Fibroblast of lung (primary cell): ENCODE results near the gene AGL. TPM values are rescaled to one million over a fixed set of nuclear protein-coding genes. Genes with fewer than 3 reads are reported as not detected.
"Not testable (repeated sequence)": the region's sequence is repeated elsewhere in the genome, so short reads cannot be mapped to it uniquely, and the experiment has no call there.

Experiments
- DNase-seq, 2 donors: peaks; one replicate each; pipeline versions ENCODE4 v3.0.0 to v3.0.0-alpha.2; 2010; ENCODE audit warnings: low read depth in 2 of 2
- H2AFZ ChIP-seq: 2 replicates; pipeline ENCODE4 v1.5.1; 2012; ENCODE audit warnings: low read length, control low read depth, inconsistent platforms
- H3K27ac ChIP-seq: 2 replicates; pipeline ENCODE4 v1.5.1; 2011; ENCODE audit warnings: low read length, control low read depth; ENCODE audit not compliant: insufficient read depth
- H3K27me3 ChIP-seq: 2 replicates; pipeline ENCODE4 v1.5.1; 2011; ENCODE audit warnings: mild to moderate bottlenecking, low read length; ENCODE audit not compliant: control insufficient read depth, insufficient read depth
- H3K36me3 ChIP-seq: 2 replicates; pipeline ENCODE4 v1.5.1; 2011; ENCODE audit warnings: low read length; ENCODE audit not compliant: control insufficient read depth, insufficient read depth
- H3K4me1 ChIP-seq: 2 replicates; pipeline ENCODE4 v1.5.1; 2011; ENCODE audit warnings: low read length; ENCODE audit not compliant: control insufficient read depth, insufficient read depth; ENCODE audit errors: extremely low read depth
- H3K4me2 ChIP-seq: 2 replicates; pipeline ENCODE4 v1.5.1; 2011; ENCODE audit warnings: low read length, control low read depth; ENCODE audit not compliant: insufficient read depth; ENCODE audit errors: extremely low read depth
- H3K4me3 ChIP-seq, 4 experiments: fragments of 200-600 bp in 1 of 4; sonication (generic) in 1 of 4; replicated peaks in 1 of 4; 2 replicates each; pipeline ENCODE4 v1.5.1; 2011 to 2016; ENCODE audit warnings: low read length in 4 of 4, low read depth in 3 of 4, mild to moderate bottlenecking in 3 of 4, control low read depth in 2 of 4, inconsistent platforms in 1 of 4, mixed read lengths in 1 of 4; ENCODE audit not compliant: insufficient read depth in 1 of 4; ENCODE audit errors: control extremely low read depth in 1 of 4
- H3K79me2 ChIP-seq: 2 replicates; pipeline ENCODE4 v1.5.1; 2012; ENCODE audit warnings: mild to moderate bottlenecking, low read length, inconsistent platforms; ENCODE audit not compliant: control insufficient read depth, insufficient read depth
- H3K9ac ChIP-seq: 2 replicates; pipeline ENCODE4 v1.5.1; 2011; ENCODE audit warnings: mild to moderate bottlenecking, low read length, control low read depth; ENCODE audit not compliant: insufficient read depth
- H3K9me3 ChIP-seq: 2 replicates; pipeline ENCODE4 v1.5.1; 2012; ENCODE audit warnings: low read depth, low read length; ENCODE audit not compliant: control insufficient read depth, insufficient read depth
- H4K20me1 ChIP-seq: 2 replicates; pipeline ENCODE4 v1.5.1; 2011; ENCODE audit warnings: low read length; ENCODE audit not compliant: control insufficient read depth, insufficient read depth; ENCODE audit errors: extremely low read depth
- EZH2 ChIP-seq: IDR thresholded peaks from 2 replicates; pipeline ENCODE4 v1.5.1; 2012; ENCODE audit warnings: low read length, control low read depth, mild to moderate bottlenecking; ENCODE audit errors: missing control alignments
- polyA plus RNA-seq, 2 donors: library from polyadenylated mRNA; depleted of rRNA in 1 of 2; stranded (reverse) in 1 of 2; unstranded in 1 of 2; fragments of >200 nt; gene quantifications; 2 replicates each; pipeline ENCODE4 v1.2.1, GENCODE V29; 2011 to 2012; ENCODE audit warnings: missing spikeins in 1 of 2
- total RNA-seq: library from RNA; depleted of rRNA; stranded (reverse); fragments of >200 nt; gene quantifications from 2 replicates; pipeline ENCODE4 v1.2.1, GENCODE V29; 2014
- TF ChIP-seq, protein P1 (sequence below), 2 donors: IDR thresholded peaks in 1 of 2; conservative IDR thresholded peaks in 1 of 2; 1 replicate in 1 of 2; 2 replicates in 1 of 2; pipeline ENCODE4 v1.5.1; 2011 to 2012; ENCODE audit warnings: low read length in 2 of 2, control low read depth in 1 of 2, inconsistent platforms in 1 of 2, low read depth in 1 of 2, mild to moderate bottlenecking in 1 of 2

The AGL gene
- total and polyA plus RNA-seq, 2 donors (not counting 1 experiment from before 2014, with no cell fraction given), result 8.3 to 12.6 TPM

DNA sequence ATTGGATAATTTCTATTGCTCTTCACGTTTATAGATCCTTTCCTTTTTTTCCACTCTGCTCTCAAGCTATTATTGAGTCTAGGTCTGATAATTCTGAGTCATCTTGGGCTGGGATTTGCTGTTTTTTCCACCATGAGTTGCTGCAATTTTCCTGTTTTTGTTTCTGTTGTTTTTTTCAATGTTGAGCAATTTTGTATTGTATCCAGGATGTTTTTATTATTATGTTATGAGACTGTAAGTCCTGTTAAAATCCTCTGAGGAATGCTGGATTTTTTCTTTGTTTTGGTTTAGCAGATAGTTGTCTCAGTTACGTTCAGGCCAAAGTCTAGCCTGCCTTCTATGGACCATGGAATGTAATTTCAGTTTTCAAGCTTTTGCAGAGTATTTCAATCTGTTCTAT, 106.6 kb downstream of the AGL start:
- Histone ChIP-seq H3K27ac (no peak overlapping the region), H3K9me3 (no peaks in the 10 kb centered on the region), H3K27me3 (no peaks in the 10 kb centered on the region), H4K20me1 (no peaks in the 10 kb centered on the region), H3K4me3 (no peak overlapping the region), H2AFZ (no peak overlapping the region), H3K9ac (no peak overlapping the region), H3K79me2 (no peaks in the 10 kb centered on the region), H3K4me1 (no peaks in the 10 kb centered on the region), H3K36me3 (no peaks in the 10 kb centered on the region), H3K4me2 (no peak overlapping the region)
- TF ChIP-seq, protein P1, sequence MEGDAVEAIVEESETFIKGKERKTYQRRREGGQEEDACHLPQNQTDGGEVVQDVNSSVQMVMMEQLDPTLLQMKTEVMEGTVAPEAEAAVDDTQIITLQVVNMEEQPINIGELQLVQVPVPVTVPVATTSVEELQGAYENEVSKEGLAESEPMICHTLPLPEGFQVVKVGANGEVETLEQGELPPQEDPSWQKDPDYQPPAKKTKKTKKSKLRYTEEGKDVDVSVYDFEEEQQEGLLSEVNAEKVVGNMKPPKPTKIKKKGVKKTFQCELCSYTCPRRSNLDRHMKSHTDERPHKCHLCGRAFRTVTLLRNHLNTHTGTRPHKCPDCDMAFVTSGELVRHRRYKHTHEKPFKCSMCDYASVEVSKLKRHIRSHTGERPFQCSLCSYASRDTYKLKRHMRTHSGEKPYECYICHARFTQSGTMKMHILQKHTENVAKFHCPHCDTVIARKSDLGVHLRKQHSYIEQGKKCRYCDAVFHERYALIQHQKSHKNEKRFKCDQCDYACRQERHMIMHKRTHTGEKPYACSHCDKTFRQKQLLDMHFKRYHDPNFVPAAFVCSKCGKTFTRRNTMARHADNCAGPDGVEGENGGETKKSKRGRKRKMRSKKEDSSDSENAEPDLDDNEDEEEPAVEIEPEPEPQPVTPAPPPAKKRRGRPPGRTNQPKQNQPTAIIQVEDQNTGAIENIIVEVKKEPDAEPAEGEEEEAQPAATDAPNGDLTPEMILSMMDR (conservative IDR thresholded peaks at IDR 0.05 in 1 of 2, IDR thresholded peaks at IDR 0.05 in 1 of 2; ENCODE audit: low read depth in 1 of 2, low read length in 2 of 2), result no peak
- TF ChIP-seq EZH2, result no peak
- peak in 1 of 2 donors; percentile 9 for DNase-seq

DNA sequence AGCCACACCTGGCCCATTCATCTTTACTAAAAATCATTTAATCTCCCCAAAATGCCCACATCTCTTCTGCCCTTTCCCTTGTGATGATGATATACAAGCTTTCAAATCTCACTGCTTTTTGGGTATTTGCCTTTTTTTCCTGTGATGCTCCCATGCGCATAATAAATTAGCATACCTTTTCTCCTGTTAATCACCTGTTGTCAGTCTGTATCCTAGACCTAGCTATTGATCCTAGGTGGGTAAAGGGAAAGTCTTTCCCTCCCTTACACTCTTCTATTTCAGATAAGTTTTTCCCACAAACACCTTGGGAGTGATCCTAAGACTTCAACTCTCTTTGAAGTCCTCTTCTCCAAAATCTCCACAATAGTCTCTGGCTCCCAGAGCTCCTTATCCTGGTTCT, 107.7 kb downstream of the AGL start:
- Histone ChIP-seq H4K20me1 (no peaks in the 10 kb centered on the region), H3K4me3 (no peak overlapping the region), H3K4me1 (no peaks in the 10 kb centered on the region)

DNA sequence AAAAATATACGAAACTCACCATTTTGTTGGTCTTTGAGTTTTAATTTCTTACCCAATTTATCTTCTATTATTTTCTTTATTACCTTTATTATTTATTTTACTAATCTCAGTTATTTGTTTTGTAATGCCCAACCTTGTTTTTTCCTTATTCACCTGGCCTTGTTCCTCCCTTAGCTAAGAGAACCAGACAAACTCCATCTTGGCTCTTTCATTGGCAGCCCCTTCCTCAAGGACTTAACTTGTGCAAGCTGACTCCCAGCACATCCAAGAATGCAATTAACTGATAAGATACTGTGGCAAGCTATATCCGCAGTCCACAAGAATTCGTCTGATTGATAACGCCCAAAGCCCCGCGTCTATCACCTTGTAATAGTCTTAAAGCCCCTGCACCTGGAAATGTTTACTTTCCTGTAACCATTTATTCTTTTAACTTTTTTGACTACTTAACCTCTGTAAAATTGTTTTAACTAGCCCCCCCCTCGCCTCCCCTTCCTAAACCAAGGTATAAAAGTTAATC, 109.1 kb downstream of the AGL start:
- H3K27me3 ChIP-seq, H3K9ac ChIP-seq, H2AFZ ChIP-seq, H3K4me3 ChIP-seq, H3K27ac ChIP-seq, H3K36me3 ChIP-seq, H3K4me1 ChIP-seq, H4K20me1 ChIP-seq, H3K79me2 ChIP-seq, H3K4me2 ChIP-seq, H3K9me3 ChIP-seq, DNase-seq: not testable (repeated sequence)

More for the DNA sequence above, 107.7 kb downstream of the AGL start:
- no peak overlapping the region for H3K9ac ChIP-seq
- H3K9me3 ChIP-seq, result no peaks in the 10 kb centered on the region
- no peak overlapping the region for H2AFZ ChIP-seq
- H3K4me2 ChIP-seq, result no peak overlapping the region
- H3K36me3 ChIP-seq, result no peaks in the 10 kb centered on the region
- H3K27me3 ChIP-seq, result no peaks in the 10 kb centered on the region
- no peaks in the 10 kb centered on the region for H3K79me2 ChIP-seq
- no peak overlapping the region for H3K27ac ChIP-seq
- TF ChIP-seq, protein P1 (conservative IDR thresholded peaks at IDR 0.05 in 1 of 2, IDR thresholded peaks at IDR 0.05 in 1 of 2; ENCODE audit: low read depth in 1 of 2, low read length in 2 of 2), result no peak
- no peak for TF ChIP-seq EZH2
- DNase-seq, result no peak

DNA sequence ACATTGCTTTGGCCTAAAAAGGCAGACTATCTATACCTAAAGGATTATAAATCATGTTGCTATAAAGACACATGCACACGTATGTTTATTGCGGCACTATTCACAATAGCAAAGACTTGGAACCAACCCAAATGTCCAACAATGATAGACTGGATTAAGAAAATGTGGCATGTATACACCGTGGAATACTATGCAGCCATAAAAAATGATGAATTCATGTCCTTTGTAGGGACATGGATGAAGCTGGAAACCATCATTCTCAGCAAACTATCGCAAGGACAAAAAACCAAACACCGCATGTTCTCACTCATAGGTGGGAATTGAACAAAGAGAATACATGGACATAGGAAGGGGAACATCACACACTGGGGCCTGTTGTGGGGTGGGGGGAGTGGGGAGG, 110.1 kb downstream of the AGL start:
- H3K4me3 ChIP-seq, H3K36me3 ChIP-seq, H3K4me1 ChIP-seq, H4K20me1 ChIP-seq, H2AFZ ChIP-seq, H3K4me2 ChIP-seq, H3K9ac ChIP-seq, H3K27me3 ChIP-seq, DNase-seq, H3K27ac ChIP-seq, H3K79me2 ChIP-seq, H3K9me3 ChIP-seq: not testable (repeated sequence)
